ENCODE measurements around the gene TMEM150A. TPM values are rescaled to one million over a fixed set of nuclear protein-coding genes. Genes with fewer than 3 reads are reported as not detected.

Gene TMEM150A
- total and polyA plus RNA-seq, 2 of the 13 experiments (the other 11 are each of a cell fraction or from before 2014, with no cell fraction given) = 30.1 to 70.4 TPM

GRCh38 chr2:85601771-85602475 lies 575 bp downstream of the TMEM150A start (continued):
- TF ChIP-seq ZNF782 (CRISPR knock-in tag; IDR thresholded peaks at IDR 0.05; ENCODE audit: borderline replicate concordance) (no peak; the same call in 1 of the 2 replicates), HMG20A (CRISPR knock-in tag; IDR thresholded peaks at IDR 0.05; ENCODE audit: borderline replicate concordance) (no peak), ZNF674 (CRISPR knock-in tag; IDR thresholded peaks at IDR 0.05; ENCODE audit: low read depth) (no peak), ZNF510 (CRISPR knock-in tag; IDR thresholded peaks at IDR 0.05; ENCODE audit: low read depth) (no peak), ZNF589 (CRISPR knock-in tag; conservative IDR thresholded peaks at IDR 0.05) (no peak), MTF2 (CRISPR knock-in tag; IDR thresholded peaks at IDR 0.05; ENCODE audit: borderline replicate concordance) (no peak), ZNF276 (CRISPR knock-in tag; IDR thresholded peaks at IDR 0.05; ENCODE audit: low read depth) (peak; percentile 46; the same call in 1 of the 2 replicates), ZNF512 (CRISPR knock-in tag; IDR thresholded peaks at IDR 0.05) (no peak), TEAD3 (CRISPR knock-in tag; optimal IDR thresholded peaks at IDR 0.05; ENCODE audit: borderline replicate concordance) (peak; percentile 63), HHEX (CRISPR knock-in tag; IDR thresholded peaks at IDR 0.05) (no peak), HOXD1 (CRISPR knock-in tag; IDR thresholded peaks at IDR 0.05) (peak; percentile 48; the same call in 1 of the 2 replicates), ZNF431 (CRISPR knock-in tag; IDR thresholded peaks at IDR 0.05; ENCODE audit: borderline replicate concordance, low read depth) (0 out of 2 replicates have a peak, but pooled peaks have one; percentile 38), TFAP4 (IDR thresholded peaks at IDR 0.05; ENCODE audit: borderline replicate concordance, low read depth) (peak; percentile 98), ZNF577 (CRISPR knock-in tag; IDR thresholded peaks at IDR 0.05; ENCODE audit: borderline replicate concordance, low read depth) (no peak), DMAP1 (CRISPR knock-in tag; IDR thresholded peaks at IDR 0.05) (peak; percentile 16; the same call in 1 of the 2 replicates), HNF4G (IDR thresholded peaks at IDR 0.05; ENCODE audit: borderline replicate concordance, low read depth, low read length) (peak; percentile 90), HNF4G (CRISPR knock-in tag; IDR thresholded peaks at IDR 0.05; ENCODE audit: borderline replicate concordance, low read depth) (no peak; the same call in 1 of the 2 replicates), ZNF784 (CRISPR knock-in tag; IDR thresholded peaks at IDR 0.05; ENCODE audit: borderline replicate concordance) (0 out of 2 replicates have a peak, but pooled peaks have one; percentile 43), ZC3H13 (CRISPR knock-in tag; IDR thresholded peaks at IDR 0.05) (0 out of 2 replicates have a peak, but pooled peaks have one; percentile 36)
